NCI-H1436 (cell line): ENCODE measurements around the gene LYL1.

ENCODE experiments used
- DNase-seq: peaks from one replicate; lab custom pipeline; 2025; lab: John Stamatoyannopoulos, UW

Gene LYL1

GRCh38 chr19:13073263-13073662 lies 29.4 kb downstream of the LYL1 start:
- DNase-seq, result no peak

DNA sequence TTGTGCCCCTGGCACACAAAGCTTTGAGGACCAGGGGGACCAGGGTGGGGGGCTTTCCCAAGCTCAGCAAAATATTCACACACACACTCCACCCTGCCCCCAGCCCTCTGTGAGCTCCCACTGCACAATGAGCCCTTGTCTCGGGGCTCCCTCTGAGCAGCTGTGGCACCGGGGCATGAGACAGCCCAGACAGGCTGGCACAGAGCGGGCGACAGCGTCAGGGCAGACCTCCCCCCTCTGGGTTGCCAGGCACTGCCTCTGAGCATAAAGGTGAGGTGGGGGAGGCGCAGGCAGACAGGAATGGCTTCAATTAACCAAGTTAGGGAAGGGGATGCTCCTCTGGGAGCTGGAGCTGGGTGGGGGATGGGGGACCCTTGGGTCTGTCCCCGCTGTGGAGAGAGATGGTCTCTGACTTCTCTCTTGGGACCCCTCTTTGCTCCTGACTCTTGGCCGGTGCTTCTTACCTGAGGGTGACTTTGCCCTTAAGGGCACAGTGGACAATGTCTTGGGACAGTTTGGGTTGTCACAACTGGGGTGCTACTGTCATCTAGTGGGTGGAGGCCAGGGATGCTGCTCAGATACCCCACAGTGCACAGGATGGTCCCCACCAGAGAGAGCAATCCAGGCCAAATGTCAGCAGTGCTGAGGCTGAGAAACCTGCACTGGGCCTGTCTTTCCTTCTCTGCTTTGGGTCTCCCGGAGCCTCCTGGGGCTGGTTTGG lies 30.3 kb downstream of the LYL1 start:
- DNase-seq, result no peak

DNA sequence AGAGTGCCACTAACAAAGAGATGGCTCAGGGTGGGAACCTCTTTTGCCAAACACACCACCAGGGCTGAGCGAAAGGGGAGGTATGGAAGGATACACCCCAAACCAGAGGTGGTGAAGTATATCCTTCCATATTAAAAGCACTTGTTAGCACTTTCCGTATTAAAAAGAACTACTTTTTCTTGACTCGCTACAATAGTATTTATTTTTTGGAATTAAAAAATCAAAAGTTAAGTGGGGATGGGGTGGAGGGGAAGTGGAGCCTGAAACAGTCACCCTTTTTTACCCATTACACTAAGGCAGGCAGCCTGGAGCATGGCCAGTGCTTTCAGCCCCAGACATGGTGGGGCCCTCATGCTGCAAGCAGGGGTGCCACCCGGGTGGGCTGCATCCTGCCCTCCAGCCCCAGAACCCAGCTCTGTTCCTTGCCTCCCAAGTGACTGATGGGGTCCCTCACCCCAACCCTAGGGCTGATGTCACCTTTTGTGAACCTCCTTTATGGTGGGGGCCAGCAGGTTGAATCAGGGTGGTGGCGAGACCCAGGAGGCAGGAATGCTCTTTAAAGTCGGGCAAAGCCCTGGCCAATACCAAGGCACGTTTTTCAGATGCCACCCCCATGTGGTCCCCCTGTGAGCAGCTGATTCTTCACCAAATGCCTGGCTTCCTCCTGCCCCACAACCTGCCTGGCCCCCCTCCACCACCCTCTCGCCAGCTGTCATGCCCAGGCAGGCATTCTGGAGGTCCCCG lies 31.0 kb downstream of the LYL1 start:
- DNase-seq, result no peak

GRCh38 chr19:13070425-13071140 lies 32.1 kb downstream of the LYL1 start:
- no peak for DNase-seq

GRCh38 chr19:13069415-13070359 lies 33.0 kb downstream of the LYL1 start:
- no peak for DNase-seq

DNA sequence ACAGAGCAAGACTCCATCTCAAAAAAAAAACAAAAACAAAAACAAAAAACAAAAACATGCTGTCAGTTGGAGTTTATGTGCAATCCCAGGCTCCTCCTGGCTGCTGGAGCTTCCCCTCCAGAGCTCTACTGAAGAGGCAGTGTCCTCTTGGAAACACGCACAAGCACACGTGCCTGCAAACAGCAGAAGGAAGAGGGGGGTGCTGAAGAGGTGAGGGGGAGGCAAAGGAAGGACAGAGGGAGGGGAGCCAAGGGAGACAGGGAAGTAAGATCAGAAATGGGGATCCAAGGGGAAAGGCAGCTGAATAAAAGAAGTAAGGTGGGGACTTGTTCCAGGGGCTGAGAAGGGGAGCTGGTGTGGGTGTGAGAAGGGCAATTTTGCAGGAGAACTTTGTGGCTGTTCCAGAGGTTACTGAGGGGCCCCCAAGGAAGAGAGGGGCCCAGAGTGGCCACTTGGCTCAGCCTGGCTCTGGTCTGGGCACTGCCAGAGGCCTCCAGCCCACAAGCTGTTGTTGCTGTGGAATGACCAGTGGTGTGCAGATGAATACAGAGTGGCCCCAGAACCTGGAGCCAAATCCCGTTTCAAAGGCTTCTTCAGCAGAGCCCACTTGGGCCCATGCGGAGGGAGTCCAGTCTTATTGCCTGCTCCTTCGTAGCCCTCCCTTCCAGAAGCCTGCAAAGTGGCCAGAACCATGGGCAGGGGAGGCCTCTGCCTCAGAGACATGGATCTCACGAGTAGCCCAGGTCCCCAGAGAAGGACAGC lies 34.4 kb downstream of the LYL1 start:
- no peak for DNase-seq

DNA sequence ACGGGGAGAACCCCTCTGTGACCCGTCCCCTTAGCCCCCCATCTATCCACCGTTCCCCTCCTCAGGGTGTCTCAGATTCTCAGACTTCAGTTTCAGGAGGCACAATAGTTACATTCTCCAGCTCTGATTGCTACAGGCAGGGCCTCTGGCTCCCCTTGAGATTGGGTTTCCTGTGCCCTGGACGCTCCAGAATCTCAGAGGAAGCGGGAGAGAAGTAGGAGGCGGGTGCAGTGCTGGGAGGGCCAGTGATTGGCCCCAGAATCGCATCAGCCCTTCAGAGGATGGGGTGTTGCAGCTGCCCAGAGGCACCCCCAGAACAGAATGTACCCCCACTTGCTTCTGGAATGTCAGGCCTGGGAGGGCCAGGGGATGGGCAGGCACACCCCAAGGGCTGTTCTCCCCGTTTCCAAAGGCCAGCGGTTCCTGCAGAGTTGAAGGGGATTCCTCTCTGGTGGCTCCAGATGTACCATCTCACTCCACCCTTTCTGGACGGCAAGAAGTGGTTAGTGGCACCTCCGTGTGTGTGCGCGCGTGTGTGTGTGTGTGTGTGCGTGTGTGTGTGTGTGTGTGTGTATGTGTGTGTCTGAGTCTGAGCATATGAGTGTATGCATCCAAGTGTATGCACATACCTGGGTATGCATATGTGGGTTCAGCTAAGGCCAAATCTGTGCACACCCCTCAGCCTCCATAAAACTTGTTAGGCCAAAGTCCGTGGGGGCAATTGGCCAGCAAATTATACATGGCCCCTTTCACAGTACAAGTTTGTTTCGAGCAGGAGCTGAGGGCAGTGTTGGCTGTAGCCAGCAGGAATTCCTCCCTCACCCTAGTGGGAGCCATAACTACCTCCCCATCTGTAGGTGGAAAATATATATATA lies 35.5 kb downstream of the LYL1 start:
- no peak for DNase-seq

DNA sequence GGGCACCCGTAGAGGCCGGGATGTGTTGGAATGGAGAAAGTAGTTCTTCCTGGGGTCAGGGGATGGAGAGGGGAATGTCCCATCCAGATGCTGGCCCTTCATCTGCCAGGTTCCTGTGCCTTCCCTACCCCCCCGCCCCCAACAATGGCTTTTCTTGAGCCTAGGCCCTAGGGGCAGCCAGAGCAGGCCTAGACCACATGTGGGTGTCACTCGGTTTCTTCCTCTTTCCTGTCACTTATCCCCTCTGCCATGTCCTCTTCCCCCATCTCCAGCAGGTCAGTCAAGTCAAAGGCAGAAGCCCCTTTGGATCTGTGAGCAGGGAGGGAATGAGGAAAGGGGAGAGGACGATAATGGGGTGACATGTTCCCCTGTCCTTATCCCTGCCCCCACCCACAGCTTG lies 36.4 kb downstream of the LYL1 start:
- DNase-seq, result no peak

GRCh38 chr19:13064092-13064489 lies 38.6 kb downstream of the LYL1 start:
- DNase-seq, result no peak

- DNase-seq, result no peak
Observed at GRCh38 chr19:13063461-13064091, 39.1 kb downstream of the LYL1 start.

GRCh38 chr19:13062317-13062716 lies 40.3 kb downstream of the LYL1 start:
- no peak for DNase-seq

DNA sequence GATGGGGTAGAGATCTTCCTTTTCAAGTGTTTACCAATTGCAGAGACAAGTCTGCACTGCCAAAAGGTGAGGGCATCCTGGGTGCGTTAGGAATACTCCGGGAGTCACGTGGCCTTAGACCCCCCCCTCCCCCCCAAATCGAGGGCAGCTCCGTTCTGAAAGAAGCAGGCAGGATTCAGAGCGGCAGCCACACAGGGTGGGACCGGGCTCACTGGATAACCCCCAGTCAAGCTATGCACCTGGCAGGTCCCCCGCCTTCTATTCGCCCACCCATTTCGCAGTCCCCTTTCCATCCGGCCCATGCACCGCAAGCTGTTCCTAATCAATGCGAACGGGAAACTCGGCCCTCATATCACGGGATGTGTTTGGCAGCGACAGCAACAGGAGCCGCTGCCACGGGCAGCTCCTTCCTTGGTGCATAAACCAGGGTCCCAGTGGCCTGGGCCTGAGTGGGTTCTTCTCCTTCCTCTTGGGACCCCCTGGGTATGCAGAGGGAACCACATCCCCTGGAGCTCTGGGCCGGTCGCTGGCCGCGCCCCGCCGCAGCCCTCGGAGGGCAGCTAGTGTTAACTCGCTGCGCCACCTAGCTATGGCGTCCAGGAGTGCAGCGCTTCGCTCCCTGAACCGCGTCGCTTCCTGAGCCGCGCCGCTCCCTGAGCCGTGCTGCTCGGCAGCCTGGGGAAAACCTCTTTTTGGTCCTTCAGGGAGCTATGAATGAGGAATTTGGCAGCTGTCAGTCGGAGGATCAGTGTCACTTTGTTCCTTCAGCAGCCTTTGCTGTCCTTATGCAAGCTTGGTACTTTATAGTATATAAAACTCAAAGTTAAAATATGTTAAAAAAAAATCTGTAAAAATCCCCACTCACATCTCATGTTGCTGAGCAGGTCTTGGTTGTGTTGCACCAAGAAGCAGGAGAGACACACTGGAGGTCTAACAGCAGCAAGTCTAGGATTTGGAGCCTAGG lies 41.4 kb downstream of the LYL1 start:
- DNase-seq, result peak; percentile 72

DNA sequence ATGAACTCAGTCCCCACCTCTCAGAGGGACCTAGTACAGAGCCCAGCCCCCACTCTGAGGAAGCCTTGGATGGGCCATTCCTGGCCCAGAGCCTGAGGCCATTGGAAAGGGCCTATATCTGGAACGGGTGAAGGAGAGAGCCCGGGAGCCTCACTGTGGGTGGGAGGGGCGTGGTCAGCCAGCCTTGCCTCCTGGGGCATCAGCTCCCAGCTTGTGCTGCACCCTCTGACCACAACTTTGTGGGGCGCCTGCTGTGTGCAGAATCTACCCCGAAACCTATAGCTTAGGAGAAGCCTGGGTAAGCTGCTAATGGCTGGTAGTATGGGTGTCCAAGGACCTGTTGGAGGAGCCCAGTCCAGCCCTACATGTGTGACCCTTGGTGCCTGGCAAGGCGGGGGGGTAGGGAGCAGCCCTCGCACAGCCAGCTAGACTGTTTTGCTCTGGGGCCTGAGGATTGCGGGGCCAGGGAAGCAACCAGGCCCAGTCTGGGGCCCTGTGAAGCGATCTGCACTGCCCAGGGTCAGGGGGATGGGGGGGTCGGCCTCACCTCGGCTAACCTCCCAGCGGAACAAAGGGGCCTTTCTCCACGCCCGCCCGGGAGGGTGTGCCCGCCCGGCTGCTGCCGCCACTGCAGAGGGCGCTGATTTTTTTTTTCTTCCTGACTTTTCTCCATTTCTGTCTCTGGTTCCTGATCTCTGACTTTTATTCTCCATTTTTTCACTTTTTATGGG lies 42.3 kb downstream of the LYL1 start:
- DNase-seq, result no peak

DNA sequence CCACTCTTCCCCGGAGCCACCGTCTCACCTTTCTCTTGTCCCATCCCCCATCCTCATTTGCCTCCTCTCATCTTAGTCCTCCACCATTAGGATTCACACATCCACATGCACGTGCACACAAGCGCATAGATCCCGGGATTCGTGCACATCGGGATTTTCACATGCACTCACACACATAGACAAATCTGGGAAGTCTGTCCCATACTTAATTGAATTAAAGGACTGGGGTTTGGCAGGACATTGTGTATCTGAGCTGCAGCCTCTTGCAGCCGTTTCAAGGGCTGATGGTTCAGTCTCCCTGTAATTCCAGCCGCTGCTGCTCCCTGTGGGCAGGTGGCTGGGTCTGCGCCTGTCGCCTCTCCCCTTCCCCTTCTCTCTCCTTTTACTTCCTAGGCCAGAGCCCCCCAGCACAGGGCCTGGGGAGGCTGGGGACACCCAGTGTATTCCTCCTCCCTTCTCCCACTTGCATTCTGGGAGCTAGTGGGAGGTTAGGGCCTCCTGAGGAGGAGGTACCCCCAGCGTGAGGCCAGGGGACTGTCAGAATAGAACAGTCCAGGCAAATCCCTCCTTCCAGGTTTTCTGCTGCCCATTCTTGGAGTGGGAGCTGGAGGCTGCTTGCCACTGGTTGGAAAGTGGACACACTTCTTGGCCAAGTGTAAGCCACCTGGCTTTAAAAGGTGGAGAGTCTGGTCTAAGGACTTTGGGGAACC lies 43.6 kb downstream of the LYL1 start:
- no peak for DNase-seq

- DNase-seq, result no peak
Observed at GRCh38 chr19:13057744-13058143, 44.9 kb downstream of the LYL1 start.

DNA sequence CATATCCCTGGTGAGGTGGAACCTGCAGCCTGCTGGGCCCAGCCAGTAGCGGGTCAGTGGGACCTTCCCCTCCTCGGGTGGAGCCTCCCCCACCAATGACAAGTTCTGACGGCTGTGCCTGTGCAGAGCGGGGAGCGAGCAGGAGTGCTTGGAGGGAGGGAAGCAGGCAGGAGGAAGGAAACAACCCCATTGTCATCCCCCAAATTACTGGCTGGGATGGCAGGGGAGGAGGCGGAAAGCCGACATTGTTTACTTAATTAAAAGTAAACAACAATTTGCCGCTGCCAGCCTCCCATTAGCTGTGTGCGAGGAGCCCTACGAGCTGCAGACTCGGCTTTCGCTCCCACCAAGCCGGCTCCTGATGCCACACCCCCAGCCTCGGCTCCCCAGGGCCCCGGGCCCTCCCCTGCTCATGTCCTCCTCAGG lies 45.5 kb downstream of the LYL1 start:
- DNase-seq, result peak; percentile 89

GRCh38 chr19:13056052-13056660 lies 46.5 kb downstream of the LYL1 start:
- DNase-seq, result peak; percentile 55
